Measurements from ENCODE around the gene RNF224. TPM values are rescaled to one million over a fixed set of nuclear protein-coding genes. Genes with fewer than 3 reads are reported as not detected.

RNF224 gene
- total and polyA plus RNA-seq, 2 of the 13 experiments (the other 11 are each of a cell fraction or from before 2014, with no cell fraction given): 0.09 TPM; not detected in 1

- no peak for TF ChIP-seq ATF5 (CRISPR knock-in tag; IDR thresholded peaks at IDR 0.05; ENCODE audit: low read depth)
- TF ChIP-seq FOXA1 (IDR thresholded peaks at IDR 0.05): no peak
- peak; percentile 28; the same call in 1 of the 2 replicates for TF ChIP-seq FOXA1 (CRISPR knock-in tag; IDR thresholded peaks at IDR 0.05)
- TF ChIP-seq, protein P1, sequence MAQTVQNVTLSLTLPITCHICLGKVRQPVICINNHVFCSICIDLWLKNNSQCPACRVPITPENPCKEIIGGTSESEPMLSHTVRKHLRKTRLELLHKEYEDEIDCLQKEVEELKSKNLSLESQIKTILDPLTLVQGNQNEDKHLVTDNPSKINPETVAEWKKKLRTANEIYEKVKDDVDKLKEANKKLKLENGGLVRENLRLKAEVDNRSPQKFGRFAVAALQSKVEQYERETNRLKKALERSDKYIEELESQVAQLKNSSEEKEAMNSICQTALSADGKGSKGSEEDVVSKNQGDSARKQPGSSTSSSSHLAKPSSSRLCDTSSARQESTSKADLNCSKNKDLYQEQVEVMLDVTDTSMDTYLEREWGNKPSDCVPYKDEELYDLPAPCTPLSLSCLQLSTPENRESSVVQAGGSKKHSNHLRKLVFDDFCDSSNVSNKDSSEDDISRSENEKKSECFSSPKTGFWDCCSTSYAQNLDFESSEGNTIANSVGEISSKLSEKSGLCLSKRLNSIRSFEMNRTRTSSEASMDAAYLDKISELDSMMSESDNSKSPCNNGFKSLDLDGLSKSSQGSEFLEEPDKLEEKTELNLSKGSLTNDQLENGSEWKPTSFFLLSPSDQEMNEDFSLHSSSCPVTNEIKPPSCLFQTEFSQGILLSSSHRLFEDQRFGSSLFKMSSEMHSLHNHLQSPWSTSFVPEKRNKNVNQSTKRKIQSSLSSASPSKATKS (CRISPR knock-in tag; IDR thresholded peaks at IDR 0.05): no peak
- no peak for TF ChIP-seq PHB2 (IDR thresholded peaks at IDR 0.05; ENCODE audit: partially characterized antibody)
- no peak for TF ChIP-seq AGO1 (IDR thresholded peaks at IDR 0.05; ENCODE audit: low read depth, low read length, poor library complexity, severe bottlenecking)
- TF ChIP-seq RORA (CRISPR knock-in tag; IDR thresholded peaks at IDR 0.05): no peak
- TF ChIP-seq HOXD1 (CRISPR knock-in tag; IDR thresholded peaks at IDR 0.05): no peak; the same call in 1 of the 2 replicates
- TF ChIP-seq PTBP1 (IDR thresholded peaks at IDR 0.05; ENCODE audit: low read depth, low read length, poor library complexity, severe bottlenecking): no peak
- peak; percentile 100 for TF ChIP-seq GATAD1 (CRISPR knock-in tag; IDR thresholded peaks at IDR 0.05)
- TF ChIP-seq AKAP8 (CRISPR knock-in tag; IDR thresholded peaks at IDR 0.05): no peak
- peak; percentile 27 for TF ChIP-seq PHF5A (CRISPR knock-in tag; IDR thresholded peaks at IDR 0.05; ENCODE audit: low read depth, unreplicated experiment)
- TF ChIP-seq, protein P2, sequence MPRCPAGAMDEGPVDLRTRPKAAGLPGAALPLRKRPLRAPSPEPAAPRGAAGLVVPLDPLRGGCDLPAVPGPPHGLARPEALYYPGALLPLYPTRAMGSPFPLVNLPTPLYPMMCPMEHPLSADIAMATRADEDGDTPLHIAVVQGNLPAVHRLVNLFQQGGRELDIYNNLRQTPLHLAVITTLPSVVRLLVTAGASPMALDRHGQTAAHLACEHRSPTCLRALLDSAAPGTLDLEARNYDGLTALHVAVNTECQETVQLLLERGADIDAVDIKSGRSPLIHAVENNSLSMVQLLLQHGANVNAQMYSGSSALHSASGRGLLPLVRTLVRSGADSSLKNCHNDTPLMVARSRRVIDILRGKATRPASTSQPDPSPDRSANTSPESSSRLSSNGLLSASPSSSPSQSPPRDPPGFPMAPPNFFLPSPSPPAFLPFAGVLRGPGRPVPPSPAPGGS (CRISPR knock-in tag; IDR thresholded peaks at IDR 0.05): peak; percentile 49; the same call in 1 of the 2 replicates
- TF ChIP-seq ZNF619 (CRISPR knock-in tag; IDR thresholded peaks at IDR 0.05): no peak
- peak; percentile 59; the same call in 1 of the 2 replicates for TF ChIP-seq ZNF724P (CRISPR knock-in tag; IDR thresholded peaks at IDR 0.05; ENCODE audit: borderline replicate concordance)
- no peak for TF ChIP-seq ZFP41 (CRISPR knock-in tag; IDR thresholded peaks at IDR 0.05; ENCODE audit: borderline replicate concordance)
- no peak for TF ChIP-seq ZNF383 (CRISPR knock-in tag; IDR thresholded peaks at IDR 0.05; ENCODE audit: borderline replicate concordance)
- TF ChIP-seq, protein P3, sequence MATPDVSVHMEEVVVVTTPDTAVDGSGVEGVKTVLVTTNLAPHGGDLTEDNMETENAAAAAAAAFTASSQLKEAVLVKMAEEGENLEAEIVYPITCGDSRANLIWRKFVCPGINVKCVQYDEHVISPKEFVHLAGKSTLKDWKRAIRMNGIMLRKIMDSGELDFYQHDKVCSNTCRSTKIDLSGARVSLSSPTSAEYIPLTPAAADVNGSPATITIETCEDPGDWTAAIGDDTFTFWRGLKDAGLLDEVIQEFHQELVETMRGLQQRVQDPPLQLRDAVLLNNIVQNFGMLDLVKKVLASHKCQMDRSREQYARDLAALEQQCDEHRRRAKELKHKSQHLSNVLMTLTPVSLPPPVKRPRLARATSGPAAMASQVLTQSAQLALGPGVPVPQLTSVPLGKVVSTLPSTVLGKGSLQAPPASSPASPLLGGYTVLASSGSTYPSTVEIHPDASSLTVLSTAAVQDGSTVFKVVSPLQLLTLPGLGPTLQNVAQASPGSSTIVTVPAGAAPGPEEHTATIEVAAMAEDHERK (CRISPR knock-in tag; IDR thresholded peaks at IDR 0.05; ENCODE audit: low read depth): 0 out of 2 replicates have a peak, but pooled peaks have one; percentile 25
- TF ChIP-seq SMAD9 (CRISPR knock-in tag; IDR thresholded peaks at IDR 0.05): no peak
- TF ChIP-seq LCORL (IDR thresholded peaks at IDR 0.05): no peak
- TF ChIP-seq LCORL (CRISPR knock-in tag; IDR thresholded peaks at IDR 0.05): 0 out of 2 replicates have a peak, but pooled peaks have one; percentile 23
- no peak for TF ChIP-seq CREBL2 (CRISPR knock-in tag; IDR thresholded peaks at IDR 0.05; ENCODE audit: borderline replicate concordance)
- no peak for TF ChIP-seq NR2F1 (CRISPR knock-in tag; IDR thresholded peaks at IDR 0.05)
- TF ChIP-seq ZFP1 (CRISPR knock-in tag; IDR thresholded peaks at IDR 0.05): no peak
Measured at GRCh38 chr9:137205126-137206069, 21.9 kb upstream of the RNF224 start, which contains the start of the genes NDOR1 and TMEM203 (continued).
